Natural killer cell treated with Interleukin-12 subunit alpha and Interleukin-12 subunit beta and Interleukin-15 and Interleukin-18, amount 100 ng/mL, for 72 hours (primary cell): ENCODE results near the gene NEU1. TPM values are rescaled to one million over a fixed set of nuclear protein-coding genes. Genes with fewer than 3 reads are reported as not detected.
A peak's percentile ranks its signal among the peaks of the same experiment; 100 is the strongest.

ENCODE experiments used
- ATAC-seq, 2 donors: fragments of 150-1000 bp; cut with Tn5 transposase in 1 of 2; sonication (Bioruptor Pico), chemical (Tn5 transposase) in 1 of 2; 2 replicates each; pipeline ENCODE4 v1.10.0; 2021
- DNase-seq: peaks from one replicate; pipeline ENCODE4 v3.0.0; 2022; ENCODE audit warnings: low spot score
- H3K27ac Mint-ChIP-seq, 2 donors: 1 replicate in 1 of 2; 2 replicates in 1 of 2; pipeline ENCODE4 v1.8.0; 2022; ENCODE audit warnings: mixed read lengths in 2 of 2, mild to moderate bottlenecking in 1 of 2, moderate library complexity in 1 of 2
- H3K27me3 Mint-ChIP-seq, 2 donors: 1 replicate in 1 of 2; 2 replicates in 1 of 2; pipeline ENCODE4 v1.8.0; 2022; ENCODE audit warnings: mixed read lengths in 2 of 2
- H3K36me3 Mint-ChIP-seq: one replicate; pipeline ENCODE4 v1.8.0; 2022; ENCODE audit warnings: mixed read lengths
- H3K4me1 Mint-ChIP-seq, 2 donors: 1 replicate in 1 of 2; 2 replicates in 1 of 2; pipeline ENCODE4 v1.8.0; 2022; ENCODE audit warnings: low read depth in 2 of 2, mixed read lengths in 2 of 2, mild to moderate bottlenecking in 1 of 2
- H3K4me3 Mint-ChIP-seq: one replicate; pipeline ENCODE4 v1.8.0; 2022; ENCODE audit warnings: mixed read lengths
- H3K9me3 Mint-ChIP-seq: 2 replicates; pipeline ENCODE4 v1.8.0; 2022; ENCODE audit warnings: mixed read lengths
- total RNA-seq, 2 donors: library from RNA; stranded (reverse); gene quantifications; one replicate each; pipeline ENCODE4 v1.2.3, GENCODE V29; 2022

Gene NEU1
- total RNA-seq, 2 donors from 2014 or later: 37.2 to 46.6 TPM

- Mint-ChIP-seq H3K4me1 (peaks cover 0 to 4% of the 10 kb centered on the region in 2 donors), H3K9me3 (no peaks in the 10 kb centered on the region), H3K36me3 (peaks cover 10% of the 10 kb centered on the region), H3K27ac (no peak overlapping the region), H3K4me3 (no peak overlapping the region), H3K27me3 (no peaks in the 10 kb centered on the region)
- DNase-seq (no peak), ATAC-seq (no peak)
Measured at GRCh38 chr6:31886541-31886991, 23.9 kb upstream of the NEU1 start.

- peaks cover 0 to 4% of the 10 kb centered on the region in 2 donors for H3K4me1 Mint-ChIP-seq
- ATAC-seq (no peak), DNase-seq (no peak)
- no peaks in the 10 kb centered on the region for H3K9me3 Mint-ChIP-seq
- no peaks in the 10 kb centered on the region for H3K27me3 Mint-ChIP-seq
- H3K36me3 Mint-ChIP-seq: peaks cover 16% of the 10 kb centered on the region
- H3K27ac Mint-ChIP-seq: no peak overlapping the region
- no peak overlapping the region for H3K4me3 Mint-ChIP-seq
Measured at GRCh38 chr6:31884528-31885035, 22.0 kb upstream of the NEU1 start.

- no peak for ATAC-seq
- no peak overlapping the region for H3K27ac Mint-ChIP-seq
- no peaks in the 10 kb centered on the region for H3K4me1 Mint-ChIP-seq
- no peak for DNase-seq
- H3K36me3 Mint-ChIP-seq: peaks cover 14% of the 10 kb centered on the region
- H3K27me3 Mint-ChIP-seq: no peaks in the 10 kb centered on the region
- no peaks in the 10 kb centered on the region for H3K9me3 Mint-ChIP-seq
- no peak overlapping the region for H3K4me3 Mint-ChIP-seq
Measured at GRCh38 chr6:31883676-31884075, 21.1 kb upstream of the NEU1 start.

GRCh38 chr6:31882344-31882743, 19.7 kb upstream of the NEU1 start:
- no peak for DNase-seq
- no peak for ATAC-seq
- H3K9me3 Mint-ChIP-seq: no peaks in the 10 kb centered on the region
- no peak overlapping the region for H3K4me3 Mint-ChIP-seq
- H3K4me1 Mint-ChIP-seq: no peaks in the 10 kb centered on the region
- peaks cover 14% of the 10 kb centered on the region for H3K36me3 Mint-ChIP-seq
- no peak overlapping the region for H3K27ac Mint-ChIP-seq
- H3K27me3 Mint-ChIP-seq: no peaks in the 10 kb centered on the region

- H3K36me3 Mint-ChIP-seq: peaks cover 12% of the 10 kb centered on the region
- no peak overlapping the region for H3K27ac Mint-ChIP-seq
Measured at GRCh38 chr6:31881136-31881859, 18.7 kb upstream of the NEU1 start.

GRCh38 chr6:31880616-31881015, 18.0 kb upstream of the NEU1 start:
- DNase-seq: no peak
- Mint-ChIP-seq H3K27me3 (no peaks in the 10 kb centered on the region), H3K4me1 (no peaks in the 10 kb centered on the region), H3K4me3 (no peak overlapping the region), H3K36me3 (peaks cover 7% of the 10 kb centered on the region), H3K27ac (no peak overlapping the region), H3K9me3 (no peaks in the 10 kb centered on the region)
- no peak for ATAC-seq

More at GRCh38 chr6:31881136-31881859, 18.7 kb upstream of the NEU1 start:
- Mint-ChIP-seq H3K9me3 (no peaks in the 10 kb centered on the region), H3K4me3 (no peak overlapping the region), H3K27me3 (no peaks in the 10 kb centered on the region), H3K4me1 (no peaks in the 10 kb centered on the region)
- no peak for DNase-seq
- no peak for ATAC-seq

GRCh38 chr6:31879901-31880300, 17.3 kb upstream of the NEU1 start:
- H3K4me3 Mint-ChIP-seq: no peak overlapping the region
- no peaks in the 10 kb centered on the region for H3K4me1 Mint-ChIP-seq
- H3K27me3 Mint-ChIP-seq: no peaks in the 10 kb centered on the region
- no peak for ATAC-seq
- H3K36me3 Mint-ChIP-seq: peaks cover 7% of the 10 kb centered on the region
- H3K27ac Mint-ChIP-seq: no peak overlapping the region
- no peaks in the 10 kb centered on the region for H3K9me3 Mint-ChIP-seq
- no peak for DNase-seq

GRCh38 chr6:31879143-31879542, 16.5 kb upstream of the NEU1 start:
- no peak for DNase-seq
- Mint-ChIP-seq H3K4me3 (no peak overlapping the region), H3K4me1 (no peaks in the 10 kb centered on the region), H3K36me3 (peaks cover 7% of the 10 kb centered on the region), H3K27ac (no peak overlapping the region), H3K9me3 (no peaks in the 10 kb centered on the region), H3K27me3 (no peaks in the 10 kb centered on the region)
- no peak for ATAC-seq

GRCh38 chr6:31878726-31879125, 16.1 kb upstream of the NEU1 start, which contains the start of gene SLC44A4:
SLC44A4 (minus strand) TSS chr6:31878997; CDS start chr6:31878980, 17 bp downstream.
- Mint-ChIP-seq H3K4me3 (no peak within 1 kb of the TSS), H3K4me1 (no peaks in the 10 kb centered on the region), H3K27ac (no peak within 1 kb of the TSS), H3K36me3 (peaks cover 7% of the 10 kb centered on the region), H3K9me3 (no peaks in the 10 kb centered on the region), H3K27me3 (no peaks in the 10 kb centered on the region)
- no peak for DNase-seq
- no peak for ATAC-seq

- no peak overlapping the region for H3K27ac Mint-ChIP-seq
- no peaks in the 10 kb centered on the region for H3K9me3 Mint-ChIP-seq
- no peaks in the 10 kb centered on the region for H3K27me3 Mint-ChIP-seq
- no peak overlapping the region for H3K4me3 Mint-ChIP-seq
- no peak for ATAC-seq
- DNase-seq: no peak
- peaks cover 7% of the 10 kb centered on the region for H3K36me3 Mint-ChIP-seq
- H3K4me1 Mint-ChIP-seq: no peaks in the 10 kb centered on the region
Measured at GRCh38 chr6:31878222-31878621, 15.6 kb upstream of the NEU1 start.

GRCh38 chr6:31877651-31878161, 15.1 kb upstream of the NEU1 start:
- H3K4me1 Mint-ChIP-seq: no peaks in the 10 kb centered on the region
- no peaks in the 10 kb centered on the region for H3K27me3 Mint-ChIP-seq
- H3K27ac Mint-ChIP-seq: no peak overlapping the region
- H3K9me3 Mint-ChIP-seq: no peaks in the 10 kb centered on the region
- H3K36me3 Mint-ChIP-seq: peaks cover 7% of the 10 kb centered on the region
- H3K4me3 Mint-ChIP-seq: no peak overlapping the region
- no peak for ATAC-seq
- DNase-seq: no peak

GRCh38 chr6:31877125-31877650, 14.6 kb upstream of the NEU1 start:
- no peaks in the 10 kb centered on the region for H3K4me1 Mint-ChIP-seq
- H3K4me3 Mint-ChIP-seq: no peak overlapping the region
- ATAC-seq (peak in 1 of 2 donors; percentile 7), DNase-seq (no peak)
- H3K9me3 Mint-ChIP-seq: no peaks in the 10 kb centered on the region
- H3K36me3 Mint-ChIP-seq: peaks cover 7% of the 10 kb centered on the region
- peaks cover 0 to under 1% of the 10 kb centered on the region in 2 donors for H3K27me3 Mint-ChIP-seq
- H3K27ac Mint-ChIP-seq: no peak overlapping the region

GRCh38 chr6:31876357-31876756, 13.7 kb upstream of the NEU1 start:
- Mint-ChIP-seq H3K27ac (no peak overlapping the region), H3K4me3 (no peak overlapping the region), H3K9me3 (no peaks in the 10 kb centered on the region), H3K27me3 (peaks cover 3 to 7% of the 10 kb centered on the region in 2 donors), H3K4me1 (no peaks in the 10 kb centered on the region), H3K36me3 (peaks cover 5% of the 10 kb centered on the region)
- no peak for ATAC-seq
- DNase-seq: no peak

- Mint-ChIP-seq H3K36me3 (no peaks in the 10 kb centered on the region), H3K27me3 (peaks cover 6 to 7% of the 10 kb centered on the region in 2 donors), H3K4me3 (no peak overlapping the region), H3K9me3 (no peaks in the 10 kb centered on the region), H3K4me1 (no peaks in the 10 kb centered on the region), H3K27ac (no peak overlapping the region)
- ATAC-seq (no peak), DNase-seq (no peak)
Measured at GRCh38 chr6:31875877-31876276, 13.3 kb upstream of the NEU1 start.
